H9 (cell line): ENCODE data around the gene MYLK. TPM values are rescaled to one million over a fixed set of nuclear protein-coding genes. Genes with fewer than 3 reads are reported as not detected.

Source experiments
- DNase-seq: peaks from one replicate; pipeline ENCODE4 v3.0.0-alpha.2; 2017
- H2AFZ ChIP-seq: one replicate; pipeline ENCODE4 v1.6.1; 2013; ENCODE audit warnings: mild to moderate bottlenecking, low read length, control low read depth, moderate library complexity
- H2AK5ac ChIP-seq: 2 replicates; pipeline ENCODE4 v1.6.1; 2013; ENCODE audit warnings: low read length, control low read depth, mixed read lengths; ENCODE audit not compliant: insufficient read length
- H2BK120ac ChIP-seq: one replicate; pipeline ENCODE4 v1.6.1; 2013; ENCODE audit warnings: low read depth, mild to moderate bottlenecking, low read length, control low read depth, inconsistent platforms; ENCODE audit not compliant: poor library complexity, severe bottlenecking
- H2BK12ac ChIP-seq: 2 replicates; pipeline ENCODE4 v1.6.1; 2013; ENCODE audit warnings: low read length, control low read depth, mixed read lengths, low read depth; ENCODE audit not compliant: insufficient read length
- H2BK15ac ChIP-seq: 2 replicates; pipeline ENCODE4 v1.6.1; 2013; ENCODE audit warnings: low read depth, low read length, control low read depth
- H2BK20ac ChIP-seq: one replicate; pipeline ENCODE4 v1.6.1; 2013; ENCODE audit warnings: low read depth, mild to moderate bottlenecking, low read length, control low read depth, inconsistent platforms; ENCODE audit not compliant: poor library complexity, severe bottlenecking
- H2BK5ac ChIP-seq: 2 replicates; pipeline ENCODE4 v1.6.1; 2013; ENCODE audit warnings: low read length, control low read depth, mixed read lengths; ENCODE audit not compliant: insufficient read length
- H3K14ac ChIP-seq: 2 replicates; pipeline ENCODE4 v1.6.1; 2013; ENCODE audit warnings: low read length, control low read depth; ENCODE audit not compliant: insufficient read depth
- H3K18ac ChIP-seq: 2 replicates; pipeline ENCODE4 v1.6.1; 2013; ENCODE audit warnings: low read depth, mild to moderate bottlenecking, mixed read lengths, low read length, control low read depth; ENCODE audit not compliant: insufficient read length
- H3K23ac ChIP-seq: 2 replicates; pipeline ENCODE4 v1.6.1; 2013; ENCODE audit warnings: low read length, control low read depth, mixed read lengths, low read depth; ENCODE audit not compliant: insufficient read length
- H3K23me2 ChIP-seq: 2 replicates; pipeline ENCODE4 v1.6.1; 2013; ENCODE audit warnings: low read depth, mild to moderate bottlenecking, mixed read lengths, low read length, control low read depth; ENCODE audit not compliant: insufficient read length, poor library complexity, severe bottlenecking
- H3K27ac ChIP-seq: 2 replicates; pipeline ENCODE4 v1.5.1; 2013; ENCODE audit warnings: low read length, control low read depth, mixed read lengths, low read depth; ENCODE audit not compliant: insufficient read length
- H3K27me3 ChIP-seq: 2 replicates; pipeline ENCODE4 v1.6.1; 2013; ENCODE audit warnings: low read length, control low read depth, inconsistent platforms; ENCODE audit not compliant: insufficient read depth
- H3K4ac ChIP-seq: 2 replicates; pipeline ENCODE4 v1.6.1; 2013; ENCODE audit warnings: low read depth, mild to moderate bottlenecking, control low read depth, inconsistent platforms, low read length, moderate library complexity
- H3K4me1 ChIP-seq: 2 replicates; pipeline ENCODE4 v1.6.1; 2013; ENCODE audit warnings: low read length, control low read depth, inconsistent platforms; ENCODE audit not compliant: insufficient read depth
- H3K4me2 ChIP-seq: 2 replicates; pipeline ENCODE4 v1.6.1; 2013; ENCODE audit warnings: low read length, control low read depth, mixed read lengths; ENCODE audit not compliant: insufficient read length, insufficient read depth
- H3K56ac ChIP-seq: 2 replicates; pipeline ENCODE4 v1.6.1; 2013; ENCODE audit warnings: low read depth, mild to moderate bottlenecking, mixed read lengths, low read length, control low read depth; ENCODE audit not compliant: insufficient read length
- H3K79me1 ChIP-seq: 2 replicates; pipeline ENCODE4 v1.6.1; 2013; ENCODE audit warnings: low read depth, mild to moderate bottlenecking, moderate library complexity, low read length, control low read depth, inconsistent platforms; ENCODE audit not compliant: insufficient read depth, poor library complexity, severe bottlenecking
- H3K79me2 ChIP-seq: 2 replicates; pipeline ENCODE4 v1.6.1; 2013; ENCODE audit warnings: low read length, control low read depth, inconsistent platforms; ENCODE audit not compliant: insufficient read depth
- H3K9ac ChIP-seq: 2 replicates; pipeline ENCODE4 v1.6.1; 2013; ENCODE audit warnings: low read length, control low read depth, mixed read lengths; ENCODE audit not compliant: insufficient read length; ENCODE audit errors: extremely low read depth
- H3K9me3 ChIP-seq: one replicate; pipeline ENCODE4 v1.6.1; 2013; ENCODE audit warnings: low read depth, low read length, inconsistent platforms; ENCODE audit not compliant: control insufficient read depth
- H3T11ph ChIP-seq: one replicate; pipeline ENCODE4 v1.6.1; 2013; ENCODE audit warnings: mild to moderate bottlenecking, low read length, control low read depth, inconsistent platforms
- H4K20me1 ChIP-seq: one replicate; pipeline ENCODE4 v1.6.1; 2013; ENCODE audit not compliant: control insufficient read depth, insufficient read length, insufficient read depth
- H4K5ac ChIP-seq: 2 replicates; pipeline ENCODE4 v1.6.1; 2013; ENCODE audit warnings: low read depth, mild to moderate bottlenecking, mixed read lengths, low read length, control low read depth; ENCODE audit not compliant: insufficient read length
- H4K8ac ChIP-seq: replicated peaks from 2 replicates; pipeline ENCODE4 v1.6.1; 2013; ENCODE audit warnings: low read length, control low read depth, mixed read lengths, low read depth; ENCODE audit not compliant: insufficient read length
- H4K91ac ChIP-seq: 2 replicates; pipeline ENCODE4 v1.6.1; 2013; ENCODE audit warnings: low read depth, mild to moderate bottlenecking, moderate library complexity, mixed read lengths, low read length, control low read depth; ENCODE audit not compliant: insufficient read length
- H3K27ac Mint-ChIP-seq, 3 experiments: 2 replicates in 2 of 3; 3 replicates in 1 of 3; pipeline ENCODE4 v1.8.0; 2020 to 2021; ENCODE audit warnings: mixed read lengths in 3 of 3, mild to moderate bottlenecking in 1 of 3, moderate library complexity in 1 of 3
- H3K27me3 Mint-ChIP-seq: 2 replicates; pipeline ENCODE4 v1.8.0; 2021; ENCODE audit warnings: low read depth, mild to moderate bottlenecking, moderate library complexity, mixed read lengths
- H3K36me3 Mint-ChIP-seq, 3 experiments: 2 replicates in 2 of 3; 3 replicates in 1 of 3; pipeline ENCODE4 v1.8.0; 2020 to 2021; ENCODE audit warnings: low read depth in 3 of 3, mixed read lengths in 3 of 3; ENCODE audit not compliant: insufficient read depth in 1 of 3
- H3K4me1 Mint-ChIP-seq, 2 experiments: 2 replicates each; pipeline ENCODE4 v1.8.0; 2020; ENCODE audit warnings: mixed read lengths in 2 of 2
- H3K4me3 Mint-ChIP-seq, 2 experiments: 2 replicates in 1 of 2; 3 replicates in 1 of 2; pipeline ENCODE4 v1.8.0; 2020 to 2021; ENCODE audit warnings: mild to moderate bottlenecking in 2 of 2, mixed read lengths in 2 of 2, moderate library complexity in 1 of 2
- H3K9me3 Mint-ChIP-seq, 2 experiments: 2 replicates in 1 of 2; 3 replicates in 1 of 2; pipeline ENCODE4 v1.8.0; 2020; ENCODE audit warnings: mild to moderate bottlenecking in 2 of 2, mixed read lengths in 2 of 2, moderate library complexity in 1 of 2
- CTCF ChIP-seq: fragments of 200-600 bp; sonication (generic); conservative IDR thresholded peaks from 3 replicates; pipeline ENCODE4 v1.8.0; 2021; ENCODE audit warnings: antibody characterized with exemption, mild to moderate bottlenecking
- WGBS: extraction: QIAGEN DNeasy Blood & Tissue Kit; methylation state at CpG from one replicate; pipeline ENCODE4 v1.1.7; 2013; ENCODE audit warnings: missing lambda C conversion rate, low lambda C conversion rate, mixed read lengths; ENCODE audit not compliant: insufficient read length; ENCODE audit errors: extremely low coverage; 5-methylcytosine and 5-hydroxymethylcytosine counted together
- total RNA-seq: library from RNA; stranded (reverse); gene quantifications from 2 replicates; pipeline ENCODE4 v1.2.1, GENCODE V29; 2021

MYLK gene
- total RNA-seq, 1 experiment from 2014 or later: 10.1 TPM

DNA sequence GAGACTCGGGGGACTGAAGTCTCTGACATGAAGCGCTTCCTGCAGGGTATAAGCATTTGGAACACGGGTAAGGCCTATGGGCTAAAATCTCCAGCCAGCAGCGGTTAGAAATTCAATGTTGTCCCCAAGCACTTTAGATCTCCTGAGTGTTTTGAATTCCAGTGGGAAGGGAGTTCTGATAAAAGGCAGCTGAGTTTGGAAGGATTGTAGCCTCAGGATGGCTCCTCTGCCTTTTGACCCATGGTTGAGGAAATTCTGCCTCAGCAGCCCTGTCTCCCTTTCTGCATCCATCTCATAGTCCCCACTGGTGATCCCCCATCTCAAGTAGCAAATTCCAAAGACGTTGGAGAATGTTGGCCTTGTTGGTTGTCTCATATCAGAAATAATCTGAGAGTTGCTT is 275.1 kb downstream of the MYLK start:
- H3K36me3 Mint-ChIP-seq: peaks cover 0 to 3% (median 0%) of the 10 kb centered on the region in 3 experiments; a peak in 3 of 7 replicates
- no peak overlapping the region for H3K23ac ChIP-seq
- H3K79me2 ChIP-seq: no peaks in the 10 kb centered on the region
- no peaks in the 10 kb centered on the region for H3K79me1 ChIP-seq
- no peak overlapping the region for H3T11ph ChIP-seq
- no peak overlapping the region for H2AK5ac ChIP-seq
- no peak overlapping the region for H3K9ac ChIP-seq
- no peak overlapping the region for H2BK20ac ChIP-seq
- H3K4me3 Mint-ChIP-seq: no peak overlapping the region
- no peak overlapping the region for H3K4ac ChIP-seq
- no peak overlapping the region for H4K8ac ChIP-seq
- H3K27ac ChIP-seq: no peak overlapping the region
- H2BK5ac ChIP-seq: no peak overlapping the region
- no peak overlapping the region for H3K18ac ChIP-seq
- H3K4me1 Mint-ChIP-seq: peaks cover 5 to 6% of the 10 kb centered on the region in 2 experiments; a peak in 3 of 4 replicates
- H4K91ac ChIP-seq: no peak overlapping the region
- no peaks in the 10 kb centered on the region for H3K27me3 Mint-ChIP-seq
- WGBS: no CpG with 5 or more reads among the region's 5 CpGs
- no peak overlapping the region for H2BK15ac ChIP-seq
- peak overlapping the region in 2 of 3 experiments; percentile 8 to 11; a peak in 2 of 7 replicates for H3K27ac Mint-ChIP-seq
- H3K23me2 ChIP-seq: no peaks in the 10 kb centered on the region
- H3K9me3 ChIP-seq: no peaks in the 10 kb centered on the region
- H3K14ac ChIP-seq: no peak overlapping the region
- no peak for DNase-seq
- no peak overlapping the region for H2AFZ ChIP-seq
- H4K5ac ChIP-seq: no peak overlapping the region
- no peak overlapping the region for H3K56ac ChIP-seq
- no peak for TF ChIP-seq CTCF
- H3K9me3 Mint-ChIP-seq: no peaks in the 10 kb centered on the region
- H2BK120ac ChIP-seq: no peak overlapping the region
- H3K4me2 ChIP-seq: no peak overlapping the region
- H3K4me1 ChIP-seq: no peaks in the 10 kb centered on the region
- no peaks in the 10 kb centered on the region for H4K20me1 ChIP-seq
- H2BK12ac ChIP-seq: no peak overlapping the region
- no peaks in the 10 kb centered on the region for H3K27me3 ChIP-seq
